Tibial artery (tissue), 4 donors: ENCODE data around the gene ABCA2.

ENCODE experiments used
- DNase-seq, 2 donors: peaks; one replicate each; pipeline ENCODE4 v3.0.0-alpha.2; 2019
- H3K27ac ChIP-seq, 2 donors: fragments of 200-600 bp; sonication (generic) in 1 of 2; 1 replicate in 1 of 2; 2 replicates in 1 of 2; pipeline ENCODE4 v1.5.1; 2018 to 2019; ENCODE audit warnings: mild to moderate bottlenecking in 1 of 2
- H3K27me3 ChIP-seq, 2 donors: fragments of 200-600 bp; sonication (generic) in 1 of 2; one replicate each; pipeline versions ENCODE4 v1.5.1 to v1.6.0; 2016 to 2019
- H3K36me3 ChIP-seq, 3 donors: fragments of 200-600 bp; sonication (generic) in 2 of 3; one replicate each; pipeline ENCODE4 v1.5.1; 2016 to 2019; ENCODE audit warnings: mild to moderate bottlenecking in 2 of 3
- H3K4me1 ChIP-seq, 4 donors: fragments of 200-600 bp; sonication (generic) in 2 of 4; 1 replicate in 3 of 4; 2 replicates in 1 of 4; pipeline ENCODE4 v1.5.1; 2016 to 2019
- H3K4me3 ChIP-seq, 2 donors: fragments of 200-600 bp; sonication (generic) in 1 of 2; 1 replicate in 1 of 2; 2 replicates in 1 of 2; pipeline ENCODE4 v1.5.1; 2018 to 2019; ENCODE audit warnings: mild to moderate bottlenecking in 2 of 2
- H3K9me3 ChIP-seq, 3 donors: fragments of 200-600 bp; sonication (generic) in 1 of 3; one replicate each; pipeline ENCODE4 v1.5.1; 2016 to 2019
- intact Hi-C: fragments of 100-400 bp; cut with DNase I; formaldehyde crosslinking; loops from one replicate; pipeline ENCODE4 v1.15.0; 2023; ENCODE audit warnings: low total_unique reads
- TF ChIP-seq, protein P1 (sequence below), 2 experiments: fragments of 200-600 bp in 1 of 2; fragments of 450-650 bp in 1 of 2; IDR thresholded peaks; one replicate each; pipeline ENCODE4 v1.5.1; 2017 to 2019; ENCODE audit warnings: antibody characterized with exemption in 2 of 2, mild to moderate bottlenecking in 1 of 2, moderate library complexity in 1 of 2

The ABCA2 gene

GRCh38 chr9:137028263-137029057 lies 423 bp upstream of the ABCA2 start:
- Histone ChIP-seq H3K27ac (peak overlapping the region; percentile 46 to 73), H3K27me3 (no peaks in the 10 kb centered on the region), H3K36me3 (no peaks in the 10 kb centered on the region), H3K9me3 (no peaks in the 10 kb centered on the region), H3K4me1 (peaks cover 0 to 38% (median 28%) of the 10 kb centered on the region in 4 donors), H3K4me3 (peak overlapping the region; percentile 57 to 60)
- intact Hi-C loops = loop anchor here (5.0 kb wide), 2 partner anchors 76 to 186 kb away; partner anchors contain the start of genes AJM1 and LCN12
- peak; percentile 47 to 79 for DNase-seq
- TF ChIP-seq, protein P1, sequence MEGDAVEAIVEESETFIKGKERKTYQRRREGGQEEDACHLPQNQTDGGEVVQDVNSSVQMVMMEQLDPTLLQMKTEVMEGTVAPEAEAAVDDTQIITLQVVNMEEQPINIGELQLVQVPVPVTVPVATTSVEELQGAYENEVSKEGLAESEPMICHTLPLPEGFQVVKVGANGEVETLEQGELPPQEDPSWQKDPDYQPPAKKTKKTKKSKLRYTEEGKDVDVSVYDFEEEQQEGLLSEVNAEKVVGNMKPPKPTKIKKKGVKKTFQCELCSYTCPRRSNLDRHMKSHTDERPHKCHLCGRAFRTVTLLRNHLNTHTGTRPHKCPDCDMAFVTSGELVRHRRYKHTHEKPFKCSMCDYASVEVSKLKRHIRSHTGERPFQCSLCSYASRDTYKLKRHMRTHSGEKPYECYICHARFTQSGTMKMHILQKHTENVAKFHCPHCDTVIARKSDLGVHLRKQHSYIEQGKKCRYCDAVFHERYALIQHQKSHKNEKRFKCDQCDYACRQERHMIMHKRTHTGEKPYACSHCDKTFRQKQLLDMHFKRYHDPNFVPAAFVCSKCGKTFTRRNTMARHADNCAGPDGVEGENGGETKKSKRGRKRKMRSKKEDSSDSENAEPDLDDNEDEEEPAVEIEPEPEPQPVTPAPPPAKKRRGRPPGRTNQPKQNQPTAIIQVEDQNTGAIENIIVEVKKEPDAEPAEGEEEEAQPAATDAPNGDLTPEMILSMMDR (IDR thresholded peaks at IDR 0.05) = peak; percentile 16 to 59

- Histone ChIP-seq H3K4me3 (peak overlapping the region; percentile 51 to 57), H3K4me1 (peaks cover 0 to 38% (median 28%) of the 10 kb centered on the region in 4 donors), H3K27me3 (no peaks in the 10 kb centered on the region), H3K9me3 (no peaks in the 10 kb centered on the region), H3K27ac (peak overlapping the region; percentile 31 to 72), H3K36me3 (no peaks in the 10 kb centered on the region)
- intact Hi-C loops = loop anchor here (5.0 kb wide), 2 partner anchors 75 to 185 kb away; partner anchors contain the start of genes AJM1 and LCN12
- TF ChIP-seq, protein P1 (IDR thresholded peaks at IDR 0.05) = no peak
- no peak for DNase-seq
These were observed 1.2 kb downstream of the ABCA2 start for GRCh38 chr9:137026828-137027227.

DNA sequence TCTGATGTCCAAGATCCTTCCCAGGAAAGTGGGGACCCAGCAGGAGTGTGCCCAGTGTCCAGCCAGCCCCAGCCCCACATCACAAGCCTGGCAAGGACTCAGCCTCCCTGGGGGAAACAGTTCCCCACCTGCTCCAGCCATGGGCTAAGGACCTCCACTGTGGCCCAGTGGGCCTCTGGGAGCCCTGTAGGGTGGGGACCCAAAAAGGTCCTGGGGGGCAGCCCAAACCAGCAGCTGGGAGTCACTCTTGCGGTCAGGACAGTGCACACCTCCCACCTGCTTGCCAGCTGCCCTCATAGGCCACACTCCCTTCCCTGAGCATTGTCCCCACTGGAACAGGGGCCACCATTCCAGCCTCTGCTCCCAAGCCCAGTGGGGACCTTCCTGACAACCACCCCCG lies 1.7 kb downstream of the ABCA2 start:
- TF ChIP-seq, protein P1 (IDR thresholded peaks at IDR 0.05) = no peak
- H3K27ac ChIP-seq = no peak overlapping the region
- H3K4me1 ChIP-seq = peaks cover 0 to 38% (median 28%) of the 10 kb centered on the region in 4 donors
- no peak overlapping the region for H3K4me3 ChIP-seq
- intact Hi-C loops = loop anchor here (5.0 kb wide), 2 partner anchors 74 to 184 kb away; partner anchors contain the start of genes AJM1 and LCN12
- DNase-seq = no peak
- H3K36me3 ChIP-seq = peaks cover 0 to 2% (median 0%) of the 10 kb centered on the region in 3 donors
- no peaks in the 10 kb centered on the region for H3K27me3 ChIP-seq
- no peaks in the 10 kb centered on the region for H3K9me3 ChIP-seq

- H3K9me3 ChIP-seq = no peaks in the 10 kb centered on the region
- H3K36me3 ChIP-seq = peaks cover 0 to 11% (median 0%) of the 10 kb centered on the region in 3 donors
- H3K27me3 ChIP-seq = no peaks in the 10 kb centered on the region
- peaks cover 0 to 38% (median 28%) of the 10 kb centered on the region in 4 donors for H3K4me1 ChIP-seq
- H3K4me3 ChIP-seq = no peak overlapping the region
- TF ChIP-seq, protein P1 (IDR thresholded peaks at IDR 0.05) = no peak
- no peak for DNase-seq
- H3K27ac ChIP-seq = no peak overlapping the region
- intact Hi-C loops = loop anchor here (5.0 kb wide), 2 partner anchors 73 to 183 kb away; partner anchors contain the start of genes AJM1 and LCN12
These were observed 2.5 kb downstream of the ABCA2 start for GRCh38 chr9:137025517-137025966.

DNA sequence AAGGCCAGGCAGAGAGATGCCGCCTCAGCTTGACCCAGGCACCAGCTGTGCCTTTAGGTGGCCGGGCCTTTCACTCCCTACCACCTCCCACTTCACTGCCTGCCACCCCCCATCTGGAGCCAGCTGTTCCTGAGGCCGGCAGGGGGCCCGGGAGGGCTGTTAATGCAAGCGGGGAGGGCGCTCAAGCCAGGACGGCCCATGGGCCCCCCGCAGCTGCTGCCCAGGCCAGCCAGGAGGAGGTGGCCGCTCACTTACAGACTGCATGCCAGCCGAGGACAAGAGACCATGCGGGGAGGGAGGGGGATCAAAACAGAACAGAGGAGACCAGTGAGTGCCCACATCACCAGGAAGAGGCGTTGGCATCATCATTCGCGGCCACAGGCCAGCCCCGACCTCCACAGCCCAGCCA lies 4.5 kb downstream of the ABCA2 start:
- Histone ChIP-seq H3K27me3 (no peaks in the 10 kb centered on the region), H3K36me3 (peaks cover 0 to 26% (median 0%) of the 10 kb centered on the region in 3 donors), H3K9me3 (no peaks in the 10 kb centered on the region), H3K4me3 (no peak overlapping the region), H3K4me1 (peaks cover 0 to 27% (median 16%) of the 10 kb centered on the region in 4 donors), H3K27ac (no peak overlapping the region)
- no peak for DNase-seq
- TF ChIP-seq, protein P1 (IDR thresholded peaks at IDR 0.05) = no peak
- intact Hi-C loops = no loop called here
